ENCODE data around the gene GREB1L.

The GREB1L gene

DNA sequence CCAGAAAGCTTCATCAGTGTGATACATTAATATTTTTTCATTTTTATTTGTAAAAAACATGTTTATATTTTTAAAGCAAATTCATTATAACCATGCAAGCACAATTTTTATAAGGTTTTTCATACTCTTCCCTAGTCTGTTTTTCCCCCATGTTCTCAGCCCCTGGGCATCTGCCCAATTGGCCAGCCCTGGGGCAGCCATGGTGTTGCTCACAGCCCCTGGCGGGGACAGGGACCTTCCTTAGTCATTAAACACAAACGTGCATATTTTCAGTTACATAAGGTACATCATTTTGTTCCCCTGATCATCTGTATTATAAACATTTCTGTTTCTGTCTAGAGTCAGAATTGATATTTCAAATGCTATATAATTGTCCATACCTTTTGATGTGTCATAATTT lies 208.5 kb downstream of the GREB1L start:
- no peak for DNase-seq (ENCODE audit: low read depth)

DNA sequence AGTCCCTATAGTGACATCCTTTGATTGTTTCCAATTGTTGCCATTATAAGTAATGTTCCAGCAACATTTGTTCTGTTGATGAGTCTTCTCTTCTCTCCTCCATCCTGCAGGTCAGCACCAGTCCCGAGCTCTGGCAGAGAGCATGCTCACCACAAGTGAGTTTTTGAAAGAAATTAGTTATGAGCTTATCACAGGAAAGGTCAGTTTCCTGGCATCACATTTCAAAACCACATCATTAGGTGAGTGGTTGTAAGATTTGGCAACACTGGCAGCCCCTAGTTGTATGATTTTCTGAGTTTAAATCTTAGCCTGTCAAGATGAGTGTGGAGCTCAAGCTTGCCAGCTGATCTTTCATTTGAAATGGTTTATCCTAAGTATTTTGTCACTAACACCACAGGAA lies 208.9 kb downstream of the GREB1L start:
- no peak for DNase-seq (ENCODE audit: low read depth)

DNA sequence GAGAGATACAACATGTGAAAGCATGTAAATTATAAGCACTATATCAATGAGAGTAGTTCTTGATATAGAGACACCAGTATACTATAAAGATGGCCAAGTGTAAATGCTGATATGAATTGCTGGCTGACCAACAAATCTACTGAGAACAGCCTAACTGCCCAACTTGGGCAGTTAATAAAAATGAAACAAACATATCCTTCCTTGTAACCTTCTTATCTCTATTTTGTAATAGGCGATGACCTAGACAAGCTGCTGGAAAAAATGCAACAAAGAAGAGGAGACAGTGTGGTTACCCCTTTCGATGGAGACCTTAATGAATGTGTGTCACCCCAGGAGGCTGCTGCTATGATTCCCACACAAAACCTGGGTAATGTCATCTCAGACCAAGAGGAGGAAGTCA lies 209.8 kb downstream of the GREB1L start:
- no peak for DNase-seq (ENCODE audit: low read depth)

DNA sequence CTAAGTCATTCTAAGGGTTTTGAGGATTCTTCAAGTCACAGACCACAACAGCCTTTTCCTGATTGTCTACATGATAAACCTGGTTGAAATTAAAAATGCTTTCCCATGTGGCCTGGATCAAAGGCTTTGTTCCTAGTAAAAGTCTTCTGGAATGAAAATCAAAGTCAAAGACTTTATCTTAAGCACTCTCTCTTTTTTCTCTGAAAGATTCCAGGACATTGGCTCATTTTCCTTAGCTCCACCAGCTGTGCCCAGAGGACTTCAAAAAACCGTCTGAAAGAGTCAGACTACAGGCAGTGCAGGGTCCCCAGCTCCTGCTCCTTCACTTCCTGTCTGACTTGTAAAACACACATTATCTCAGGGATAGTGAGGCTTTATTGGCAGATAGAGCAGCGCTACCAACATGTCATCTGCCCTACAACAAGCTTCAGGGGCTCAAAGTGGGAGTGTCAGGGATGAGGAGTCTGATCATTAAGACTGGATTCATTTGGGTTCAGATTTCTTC lies 210.3 kb downstream of the GREB1L start:
- no peak for DNase-seq (ENCODE audit: low read depth)

DNA sequence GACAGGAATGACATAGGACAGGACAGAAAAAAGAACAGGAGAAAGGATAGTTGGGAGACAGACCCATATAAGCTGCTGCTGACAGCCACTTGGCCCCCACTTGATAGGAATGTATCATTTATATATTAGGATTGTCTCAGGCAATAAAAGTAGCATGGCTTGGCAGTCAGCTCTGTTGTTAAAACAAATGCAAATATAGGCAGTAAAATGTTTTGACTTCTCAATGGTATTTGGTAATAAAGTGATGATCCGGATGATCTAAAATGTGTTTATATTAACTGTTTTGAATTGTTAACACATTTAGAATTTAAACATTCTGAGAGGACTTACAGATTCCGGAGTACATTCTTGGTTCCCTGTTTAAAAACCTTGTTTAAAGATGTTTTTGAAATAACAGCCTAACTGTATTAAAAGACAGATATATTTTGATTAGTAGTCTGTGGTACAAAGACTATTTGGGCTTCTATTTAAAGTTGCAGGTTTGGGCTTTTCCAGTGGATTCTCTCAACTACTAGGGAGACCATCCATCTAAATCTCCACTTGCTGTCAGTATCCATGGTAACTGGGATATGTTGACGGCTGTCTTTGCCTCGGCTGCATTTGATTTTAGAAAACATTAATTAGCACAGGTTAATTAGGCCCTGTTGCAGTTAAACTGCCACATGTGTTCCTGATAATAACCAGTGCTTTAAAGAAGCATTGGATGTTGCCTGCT lies 210.9 kb downstream of the GREB1L start:
- DNase-seq (ENCODE audit: low read depth): no peak

DNA sequence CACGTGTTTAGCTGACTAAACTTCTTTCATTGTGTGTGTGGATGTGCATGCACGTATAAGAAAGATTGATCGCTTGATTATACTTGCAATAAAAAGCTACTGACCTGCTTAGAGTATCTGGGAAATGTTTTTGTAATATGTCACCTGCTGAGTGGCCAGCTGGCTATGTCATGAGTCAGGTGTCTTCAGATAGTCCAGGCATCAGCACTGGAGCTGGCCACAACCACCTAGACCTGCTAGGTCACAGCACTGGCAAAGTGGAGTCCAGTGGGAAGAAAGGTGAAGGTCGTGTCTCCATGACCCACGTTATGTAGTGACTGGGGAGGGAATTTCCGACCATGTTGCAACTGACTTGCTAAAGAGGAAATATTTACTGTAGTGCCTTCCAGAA lies 211.5 kb downstream of the GREB1L start:
- no peak for DNase-seq (ENCODE audit: low read depth)

DNA sequence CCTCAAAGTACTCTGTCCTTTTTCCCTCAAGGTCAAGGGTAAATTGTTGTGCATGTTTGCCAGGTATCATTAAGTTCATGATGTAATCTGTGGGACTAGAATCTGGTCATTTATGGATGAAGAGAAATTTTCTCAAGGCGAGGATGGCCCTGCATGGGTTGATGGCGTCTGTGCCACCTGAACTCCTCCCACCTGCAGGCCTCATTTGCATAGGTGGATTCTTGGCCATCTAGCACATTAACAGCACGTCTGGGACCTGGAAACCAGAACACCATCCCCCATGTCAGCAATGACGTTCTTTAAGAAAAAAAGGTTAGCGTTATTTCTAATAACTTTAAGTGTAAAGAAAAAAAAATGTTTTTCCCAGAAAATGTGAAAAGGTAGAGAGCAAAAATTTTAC lies 212.7 kb downstream of the GREB1L start:
- DNase-seq (ENCODE audit: low read depth): no peak

DNA sequence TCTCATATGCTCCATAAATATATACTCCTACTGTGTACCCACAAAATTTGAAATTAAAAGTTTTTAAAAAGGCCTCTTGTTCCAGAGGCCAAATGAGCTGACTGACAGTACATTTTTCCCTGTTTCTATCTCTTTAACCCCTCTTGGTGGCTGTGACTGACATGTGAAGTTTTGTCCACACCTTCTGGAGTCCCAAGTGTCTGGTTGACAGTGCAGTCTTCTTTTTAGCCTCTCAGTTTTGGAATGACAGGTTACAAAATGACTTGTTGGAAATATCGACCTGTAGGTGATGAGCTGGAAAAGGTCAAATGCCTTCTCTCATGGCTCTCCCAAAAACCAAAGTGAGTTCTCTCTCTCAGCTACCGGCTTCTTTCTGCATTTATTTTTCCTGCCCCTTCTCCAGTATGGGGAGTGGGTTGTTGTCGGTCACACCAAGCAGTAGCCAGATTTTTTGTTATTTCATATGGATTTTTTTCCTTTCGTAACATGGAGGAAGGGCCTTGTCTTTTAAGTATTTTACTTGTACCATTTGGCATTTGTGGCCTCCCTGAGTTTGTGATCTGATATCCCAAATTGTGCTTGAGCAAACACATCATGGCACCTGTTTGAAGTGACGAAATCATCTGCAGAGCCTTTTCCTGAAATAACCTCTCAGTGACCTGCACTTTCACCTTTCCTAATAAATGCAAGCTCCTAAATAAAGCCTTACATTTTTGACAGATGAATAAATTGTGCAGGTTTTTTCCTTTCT lies 214.6 kb downstream of the GREB1L start:
- no peak for DNase-seq (ENCODE audit: low read depth)

DNA sequence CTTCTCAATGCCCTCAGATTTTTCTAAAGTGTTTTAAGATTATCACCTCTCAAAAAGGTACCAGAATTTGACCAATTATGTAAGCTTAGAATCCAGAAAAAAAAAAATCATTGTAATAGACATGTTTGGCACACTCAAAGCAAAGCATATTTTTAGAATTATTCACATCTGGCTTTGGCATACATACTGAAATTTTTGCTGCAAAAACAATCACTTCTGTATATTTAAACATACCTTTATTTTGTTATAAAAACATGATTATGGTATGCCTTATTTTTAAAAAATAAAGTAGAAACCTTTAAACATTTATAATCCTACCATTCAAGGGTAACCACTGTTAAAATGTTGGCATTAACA lies 215.1 kb downstream of the GREB1L start:
- DNase-seq (ENCODE audit: low read depth): no peak

DNA sequence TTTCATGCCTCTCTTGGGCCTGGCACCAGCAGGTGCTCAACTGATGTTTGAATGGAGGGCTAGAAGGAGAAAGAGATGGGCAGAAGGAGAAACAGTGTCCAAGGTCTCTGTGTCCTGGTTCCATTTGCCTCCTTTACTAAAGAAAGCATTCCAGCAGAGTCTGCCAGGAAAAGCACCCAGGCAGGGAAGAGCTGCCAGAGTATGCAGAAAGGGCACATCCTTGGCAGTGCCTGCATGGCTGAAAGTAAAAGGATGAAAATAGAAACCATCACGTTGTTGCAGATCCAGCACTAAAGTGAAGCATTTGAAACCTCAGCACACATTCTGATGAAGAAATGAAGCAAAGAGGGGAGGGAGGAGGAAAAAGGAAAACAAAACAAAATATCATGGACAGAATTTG lies 216.3 kb downstream of the GREB1L start:
- no peak for DNase-seq (ENCODE audit: low read depth)

DNA sequence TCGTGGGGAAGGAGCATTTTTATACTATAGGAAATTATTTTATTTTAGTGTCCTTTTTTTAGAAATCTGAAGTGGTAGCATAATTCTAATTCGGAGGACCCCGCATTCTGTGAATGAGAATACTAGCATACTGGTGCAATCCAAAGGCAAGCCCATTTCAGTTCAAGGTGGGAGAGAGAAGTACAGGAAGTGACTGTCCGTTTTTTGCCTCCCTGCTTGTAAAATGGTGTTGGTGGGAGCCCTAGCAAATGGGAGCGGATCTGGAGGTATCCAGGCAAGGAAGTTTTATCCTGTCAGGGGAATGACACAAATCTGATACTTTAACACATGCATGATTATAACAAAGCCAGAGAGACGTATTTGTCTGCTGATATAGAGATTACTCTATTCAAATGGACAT lies 216.8 kb downstream of the GREB1L start:
- DNase-seq (ENCODE audit: low read depth): no peak

DNA sequence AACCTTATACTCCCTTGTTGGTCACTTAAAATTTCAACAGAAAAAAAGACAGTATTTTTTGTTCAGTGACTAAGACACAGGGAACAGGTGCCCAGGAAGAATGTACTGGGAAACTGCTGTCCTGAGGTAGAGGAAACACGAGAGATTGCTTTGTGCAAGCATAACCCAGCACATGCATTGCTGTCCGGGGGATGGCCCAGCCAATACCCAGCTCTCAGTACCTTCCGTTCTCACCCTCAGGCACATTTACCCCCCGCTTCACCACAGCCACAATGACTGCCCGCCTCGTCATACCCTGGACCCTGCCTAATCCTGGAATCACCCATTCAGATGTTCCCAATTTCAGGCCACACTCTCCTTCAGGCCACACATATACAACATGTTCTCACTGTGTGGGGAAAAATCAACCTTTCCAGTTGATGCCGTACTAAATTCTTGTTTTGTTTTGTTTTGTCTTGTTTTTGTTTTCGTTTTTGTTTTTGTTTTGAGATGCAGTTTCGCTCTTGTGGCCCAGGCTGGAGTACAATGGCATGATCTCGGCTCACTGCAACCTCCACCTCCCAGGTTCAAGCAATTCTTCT lies 217.8 kb downstream of the GREB1L start:
- no peak for DNase-seq (ENCODE audit: low read depth)

DNA sequence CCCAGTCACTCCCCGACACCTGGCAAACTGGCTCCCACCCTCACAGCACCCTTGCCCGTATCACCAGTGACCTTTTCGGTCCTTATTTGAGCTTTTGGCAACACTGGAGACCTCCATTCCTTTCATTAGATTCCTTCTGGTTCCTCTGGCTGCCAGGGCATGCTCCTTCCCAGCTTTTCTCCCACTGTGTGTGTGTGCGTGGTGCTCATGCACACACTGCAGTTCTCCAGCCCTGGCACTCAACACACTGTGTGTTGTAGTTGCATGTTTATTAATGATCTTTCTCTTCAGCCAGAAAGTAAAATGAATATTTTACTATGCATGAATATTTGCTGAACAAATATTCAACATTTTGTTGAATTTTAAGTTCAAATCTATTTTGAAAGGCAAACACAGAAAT lies 219.4 kb downstream of the GREB1L start:
- no peak for DNase-seq (ENCODE audit: low read depth)

DNA sequence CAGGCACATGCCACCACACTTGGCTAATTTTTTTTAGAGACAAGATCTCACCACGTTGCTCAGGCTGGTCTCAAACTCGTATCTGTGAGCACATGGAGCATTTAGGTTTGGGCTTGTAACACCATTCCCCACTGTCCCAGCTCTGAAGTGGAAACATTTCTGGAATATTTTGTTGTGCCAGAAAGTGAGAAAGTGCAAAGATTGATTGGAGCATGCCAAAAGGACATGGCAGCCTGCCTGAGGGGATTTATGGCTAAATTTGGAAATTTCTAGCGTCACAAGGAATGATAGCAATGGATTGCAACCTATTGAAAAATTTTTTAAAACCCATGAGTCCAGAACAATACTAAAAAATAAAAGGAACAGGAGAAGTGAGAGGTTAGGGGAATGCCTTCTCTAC lies 221.7 kb downstream of the GREB1L start:
- no peak for DNase-seq (ENCODE audit: low read depth)

DNA sequence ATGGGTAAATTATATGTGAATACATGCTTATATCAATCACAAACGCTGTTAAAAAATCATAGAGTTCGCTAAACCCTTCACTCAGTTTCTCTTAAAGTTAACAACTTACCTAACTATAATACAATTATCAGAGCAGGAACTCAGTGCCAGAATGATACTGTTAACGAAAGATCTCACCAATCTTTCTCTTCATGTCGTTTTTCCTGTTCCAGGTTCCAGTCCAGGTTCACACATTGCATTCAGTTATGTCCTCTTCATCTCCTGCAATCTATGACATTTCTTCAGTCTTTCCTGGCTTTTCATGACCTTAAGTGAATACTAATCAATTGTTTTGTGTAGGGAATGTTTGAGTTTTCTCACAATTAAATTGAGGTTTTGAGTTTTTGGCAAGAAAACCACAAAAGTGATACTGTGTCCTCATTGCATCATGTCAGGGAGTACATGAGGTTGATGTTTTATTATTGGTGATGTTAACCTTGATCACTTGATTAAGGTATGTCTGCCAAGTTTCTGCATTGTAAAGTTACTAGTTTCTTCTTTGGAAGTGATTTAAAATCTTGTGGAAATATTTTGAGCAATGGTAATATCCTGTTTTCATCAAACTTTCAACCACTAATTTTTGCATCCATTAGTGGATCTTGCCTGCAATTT lies 226.6 kb downstream of the GREB1L start:
- DNase-seq (ENCODE audit: low read depth): no peak

DNA sequence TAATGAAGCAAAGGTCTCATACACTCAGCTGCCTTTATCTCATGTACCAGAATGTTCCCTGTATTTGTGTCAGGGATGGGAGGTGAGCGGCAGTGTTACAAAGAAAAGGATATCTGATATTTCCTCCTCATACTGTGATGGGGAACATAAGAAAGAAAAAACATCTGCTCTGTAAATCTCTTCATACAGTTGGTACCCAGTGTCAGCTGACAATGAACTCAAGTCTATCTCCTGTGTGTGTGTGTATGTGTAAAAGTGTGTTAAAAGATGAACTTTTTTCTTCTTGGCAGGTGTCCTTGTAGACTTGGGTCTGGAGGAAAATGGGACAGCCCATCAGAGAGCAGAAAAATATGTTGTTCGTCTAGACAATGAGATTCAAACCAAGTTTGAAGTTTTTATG lies 230.7 kb downstream of the GREB1L start:
- no peak for DNase-seq (ENCODE audit: low read depth)

DNA sequence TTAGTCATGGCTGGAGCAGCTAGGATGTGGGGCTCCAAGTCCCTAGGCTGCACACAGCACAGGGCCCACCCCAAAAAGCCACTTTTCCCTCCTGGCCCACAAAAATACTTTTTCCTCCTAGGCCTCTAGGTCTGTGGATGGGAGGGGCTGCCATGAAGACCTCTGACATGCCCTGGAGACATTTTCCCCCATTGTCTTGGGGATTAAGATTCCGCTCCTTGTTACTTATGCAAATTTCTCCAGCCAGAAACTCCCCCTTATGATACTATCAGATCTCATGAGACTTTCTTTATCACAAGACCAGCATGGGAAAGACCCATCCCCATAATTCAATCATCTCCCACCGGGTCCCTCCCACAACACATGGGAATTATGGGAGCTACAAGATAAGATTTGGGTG lies 232.6 kb downstream of the GREB1L start:
- DNase-seq (ENCODE audit: low read depth): no peak

DNA sequence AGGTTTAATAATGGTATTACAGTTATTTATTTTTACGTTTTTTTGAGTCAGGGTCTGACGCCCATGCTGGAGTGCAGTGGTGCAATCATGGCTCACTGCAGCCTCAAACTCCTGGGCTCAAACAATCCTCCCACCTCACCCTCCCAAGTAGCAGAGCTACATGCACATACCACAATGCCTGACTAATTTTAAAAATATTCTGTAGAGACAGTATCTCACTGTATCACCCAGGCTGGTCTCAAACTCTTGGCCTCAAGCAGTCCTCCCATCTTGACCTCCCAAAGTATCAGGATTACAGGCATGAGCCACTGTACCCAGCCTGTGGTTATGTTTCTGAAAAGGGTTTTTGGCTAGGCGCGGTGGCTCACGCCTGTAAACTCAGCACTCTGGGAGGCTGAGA lies 237.7 kb downstream of the GREB1L start:
- DNase-seq (ENCODE audit: low read depth): no peak

DNA sequence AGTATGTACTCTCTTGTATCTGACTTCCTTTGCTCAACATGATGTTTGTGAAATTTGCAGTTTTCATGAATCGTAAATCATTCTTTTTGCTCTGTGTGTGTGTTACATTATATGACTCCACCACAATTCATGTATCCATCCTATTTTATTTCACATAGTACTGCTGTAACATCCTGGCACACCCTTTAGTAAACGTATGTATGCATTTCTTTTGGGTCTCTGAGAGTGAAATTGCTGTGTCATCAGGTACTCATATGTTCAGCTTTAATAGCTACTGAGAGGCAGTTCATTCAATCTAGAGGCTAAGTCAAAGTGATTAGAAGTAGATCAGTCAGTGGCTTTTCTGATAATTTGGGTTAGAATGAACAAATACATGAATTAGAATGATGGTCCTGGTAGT lies 239.7 kb downstream of the GREB1L start:
- DNase-seq (ENCODE audit: low read depth): no peak

DNA sequence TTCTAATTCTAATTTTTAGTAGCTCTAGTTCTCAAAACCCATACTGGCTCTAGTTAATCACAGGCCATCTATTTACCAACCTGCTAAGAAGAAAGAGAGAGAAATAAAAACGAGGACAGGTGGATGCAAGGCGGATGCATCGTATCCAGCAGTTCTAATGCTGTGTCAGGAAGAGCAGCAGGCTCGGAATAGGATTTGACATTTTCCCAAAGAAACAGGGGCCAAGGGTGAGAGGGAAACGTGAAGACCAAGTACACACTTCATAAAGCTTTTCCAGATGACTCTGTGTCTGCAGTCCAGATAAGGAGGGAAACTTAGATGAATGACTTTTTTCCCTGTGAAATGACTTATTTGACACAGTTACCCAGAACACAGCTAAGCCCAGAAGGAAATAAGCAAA lies 241.0 kb downstream of the GREB1L start:
- DNase-seq (ENCODE audit: low read depth): no peak

DNA sequence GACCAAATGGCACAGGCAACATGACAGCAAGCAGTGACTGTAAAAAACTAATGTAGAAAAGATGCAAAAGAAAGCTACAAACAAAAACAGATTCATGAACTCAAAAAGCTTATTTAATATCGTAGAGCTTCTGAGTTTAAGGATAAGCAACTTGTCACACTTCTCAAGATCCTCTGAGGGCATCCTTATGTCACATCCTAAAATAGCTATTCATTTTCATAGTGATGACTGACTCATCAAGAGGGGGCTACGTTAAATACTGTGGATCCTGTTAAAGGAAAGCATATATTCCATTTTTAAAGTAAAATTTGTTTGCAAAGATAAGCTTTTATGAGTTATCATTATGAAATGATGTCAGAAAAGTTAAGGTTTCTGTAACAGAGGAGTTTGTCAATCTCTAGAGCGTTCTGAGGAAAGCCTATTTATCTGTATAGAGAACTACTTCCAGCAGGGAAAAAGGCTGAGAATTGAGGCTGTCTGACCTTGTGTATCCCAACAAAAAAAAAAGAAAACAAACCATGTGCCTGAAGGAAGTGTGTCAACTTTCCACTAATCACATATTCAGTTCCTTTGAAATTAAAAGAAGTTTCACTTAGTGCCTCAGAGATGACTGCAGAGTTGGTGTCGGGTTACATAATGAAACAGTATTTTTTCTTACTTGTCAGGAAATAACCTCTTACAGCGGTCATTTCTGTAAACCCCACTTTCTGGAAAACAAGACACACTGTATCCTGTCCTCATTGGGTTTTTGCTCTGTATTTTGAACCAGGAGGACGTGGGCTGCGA lies 243.0 kb downstream of the GREB1L start:
- no peak for DNase-seq (ENCODE audit: low read depth)

DNA sequence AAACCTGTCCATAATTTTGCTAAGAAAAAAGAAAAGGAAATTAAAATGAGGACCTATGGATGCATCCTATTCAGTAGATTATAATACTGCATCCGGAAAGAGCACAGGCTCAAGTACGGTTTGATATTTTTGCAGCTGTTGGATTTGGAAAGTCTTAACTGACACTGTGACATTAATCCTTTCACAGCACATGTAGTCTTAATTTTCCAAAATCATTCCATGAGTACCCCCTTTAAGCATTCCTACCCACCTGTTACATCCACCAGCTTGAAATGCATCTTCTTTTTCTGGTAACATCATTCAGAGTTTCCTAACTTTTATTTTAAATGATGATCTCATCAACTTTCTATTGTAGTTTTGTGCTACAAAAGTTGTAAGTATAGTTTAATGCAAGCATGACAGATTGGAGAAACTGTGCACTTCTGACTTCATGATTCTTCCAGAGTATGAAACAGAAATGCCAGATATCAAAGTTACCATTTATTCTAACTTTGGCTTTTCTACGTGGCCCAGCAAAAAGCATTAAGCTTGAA lies 244.9 kb downstream of the GREB1L start:
- no peak for DNase-seq (ENCODE audit: low read depth)

Measured in stimulated activated CD8-positive, alpha-beta memory T cell treated with anti-CD3 and anti-CD28 coated beads, Interleukin-12 subunit alpha, Interleukin-12 subunit beta, amount 100 ng/mL, for 4 hours (primary cell).